IPS-20b (cell line): ENCODE data around the gene ZNF763.
"Not testable (repeated sequence)": the region's sequence is repeated elsewhere in the genome, so short reads cannot be mapped to it uniquely, and the experiment has no call there.

Experiments used
- H3K27ac ChIP-seq: one replicate; pipeline ENCODE4 v1.5.1; 2013; ENCODE audit warnings: low read length
- H3K27me3 ChIP-seq: 2 replicates; pipeline ENCODE4 v1.6.1; 2013; ENCODE audit warnings: mild to moderate bottlenecking, low read length, inconsistent platforms; ENCODE audit not compliant: insufficient read depth
- H3K36me3 ChIP-seq: 2 replicates; pipeline ENCODE4 v1.6.1; 2013; ENCODE audit warnings: low read depth, mild to moderate bottlenecking, inconsistent platforms, low read length, moderate library complexity; ENCODE audit not compliant: insufficient read depth
- H3K4me1 ChIP-seq: 2 replicates; pipeline ENCODE4 v1.6.1; 2013; ENCODE audit warnings: mild to moderate bottlenecking, control low read depth, inconsistent platforms, low read length, moderate library complexity; ENCODE audit not compliant: insufficient read depth
- H3K4me3 ChIP-seq: 2 replicates; pipeline ENCODE4 v1.5.1; 2013; ENCODE audit warnings: mild to moderate bottlenecking, low read length, inconsistent platforms
- H3K9ac ChIP-seq: 2 replicates; pipeline ENCODE4 v1.6.1; 2013; ENCODE audit warnings: low read depth, mild to moderate bottlenecking, inconsistent platforms, low read length, moderate library complexity
- H3K9me3 ChIP-seq: 2 replicates; pipeline ENCODE4 v1.6.1; 2013; ENCODE audit warnings: mild to moderate bottlenecking, low read depth, low read length, inconsistent platforms; ENCODE audit not compliant: insufficient read depth

Gene ZNF763

DNA sequence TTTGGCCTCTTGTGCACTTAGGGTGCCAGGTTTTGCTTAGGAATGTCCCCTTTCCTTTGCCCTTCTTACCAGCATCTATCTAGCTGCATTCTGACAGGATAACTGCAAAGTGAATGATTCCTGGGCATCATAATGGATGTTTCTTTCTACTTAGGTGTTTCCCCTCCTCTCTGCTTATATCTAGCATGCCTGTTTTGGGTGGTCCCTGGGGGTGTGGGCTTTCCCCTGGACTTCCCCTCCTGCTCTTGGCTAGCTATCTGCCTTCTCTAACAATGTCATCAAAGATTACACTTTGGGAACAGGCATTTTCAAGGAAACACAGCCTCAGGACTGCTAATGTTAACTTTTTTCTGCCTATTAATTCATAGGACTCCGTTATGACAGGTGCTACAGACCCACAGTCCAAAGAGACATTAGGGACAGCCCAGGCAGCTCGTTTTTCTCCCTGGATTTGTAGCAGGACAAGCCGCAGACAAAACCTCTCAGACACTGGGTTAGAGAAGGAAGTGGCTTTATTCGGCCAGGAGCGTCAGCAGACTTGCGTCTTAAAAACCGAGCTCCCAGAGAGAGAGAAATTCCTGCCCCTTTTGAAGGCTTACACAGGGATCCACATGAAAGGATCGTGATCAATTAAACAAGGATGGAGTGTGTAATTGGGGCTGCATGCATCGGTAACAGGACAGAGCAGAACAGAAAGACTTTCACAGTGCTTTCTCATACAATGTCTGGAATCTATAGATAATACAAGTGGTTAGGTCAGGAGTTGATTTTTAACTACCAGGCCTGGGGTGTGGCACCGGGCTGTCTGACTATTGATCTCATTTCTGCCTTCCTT is 22.6 kb upstream of the ZNF763 start:
- H3K4me1 ChIP-seq, result no peaks in the 10 kb centered on the region
- no peak overlapping the region for H3K4me3 ChIP-seq
- no peak overlapping the region for H3K27ac ChIP-seq
- H3K36me3 ChIP-seq, result peaks cover 11% of the 10 kb centered on the region
- no peaks in the 10 kb centered on the region for H3K27me3 ChIP-seq
- H3K9ac ChIP-seq, result no peak overlapping the region
- H3K9me3 ChIP-seq, result peaks cover 76% of the 10 kb centered on the region

DNA sequence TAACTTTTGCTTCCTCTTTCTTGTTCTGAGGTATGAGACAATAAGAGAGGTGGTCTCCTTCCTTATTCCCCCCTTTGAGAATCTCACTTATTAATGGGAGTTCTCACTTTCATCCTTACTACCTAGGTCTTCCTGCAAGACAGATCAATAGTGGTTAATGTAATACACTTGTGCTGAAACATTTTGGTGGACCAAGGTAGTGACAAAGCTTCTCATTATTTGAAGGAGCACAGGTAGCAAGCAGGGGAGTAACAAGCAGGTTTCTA is 22.1 kb upstream of the ZNF763 start:
- Histone ChIP-seq H3K4me3 (no peak overlapping the region), H3K36me3 (peaks cover 17% of the 10 kb centered on the region), H3K4me1 (no peaks in the 10 kb centered on the region), H3K9ac (no peak overlapping the region), H3K9me3 (peaks cover 78% of the 10 kb centered on the region), H3K27me3 (no peaks in the 10 kb centered on the region), H3K27ac (no peak overlapping the region)

DNA sequence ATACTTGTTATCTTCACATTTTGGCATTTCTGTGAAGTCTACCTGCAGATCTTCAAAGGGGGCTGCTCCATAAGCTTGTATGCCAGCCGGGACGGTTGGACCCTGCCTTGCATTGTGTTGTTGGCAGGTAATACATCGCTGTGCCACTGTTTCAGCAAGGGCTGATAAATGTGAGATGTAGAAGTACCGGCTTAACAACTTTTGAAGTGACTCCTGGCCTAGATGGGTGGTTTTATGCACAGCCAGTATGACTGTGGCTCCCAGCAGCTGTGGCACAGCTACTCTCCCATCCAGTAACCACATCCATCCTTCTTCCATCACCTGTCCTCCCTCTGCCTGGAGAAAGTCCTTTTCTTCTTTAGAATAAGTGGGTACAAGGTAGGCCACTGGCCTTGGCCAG is 20.2 kb upstream of the ZNF763 start:
- H3K27me3 ChIP-seq, result no peaks in the 10 kb centered on the region
- no peak overlapping the region for H3K9ac ChIP-seq
- H3K9me3 ChIP-seq, result peaks cover 87% of the 10 kb centered on the region
- H3K36me3 ChIP-seq, result peaks cover 34% of the 10 kb centered on the region
- no peak overlapping the region; the same call in 1 of the 2 replicates for H3K4me3 ChIP-seq
- H3K4me1 ChIP-seq, result no peaks in the 10 kb centered on the region
- H3K27ac ChIP-seq, result no peak overlapping the region

DNA sequence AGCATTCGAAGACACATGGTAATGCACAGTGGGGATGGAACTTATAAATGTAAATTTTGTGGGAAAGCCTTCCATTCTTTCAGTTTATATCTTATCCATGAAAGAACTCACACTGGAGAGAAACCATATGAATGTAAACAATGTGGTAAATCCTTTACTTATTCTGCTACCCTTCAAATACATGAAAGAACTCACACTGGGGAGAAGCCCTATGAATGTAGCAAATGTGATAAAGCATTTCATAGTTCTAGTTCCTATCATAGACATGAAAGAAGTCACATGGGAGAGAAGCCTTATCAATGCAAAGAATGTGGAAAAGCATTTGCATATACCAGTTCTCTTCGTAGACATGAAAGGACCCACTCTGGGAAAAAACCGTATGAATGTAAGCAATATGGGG is 16.2 kb upstream of the ZNF763 start:
- Histone ChIP-seq H3K27ac (no peak overlapping the region), H3K9me3 (peaks cover 100% of the 10 kb centered on the region), H3K4me1 (no peaks in the 10 kb centered on the region), H3K9ac (no peak overlapping the region), H3K27me3 (no peaks in the 10 kb centered on the region), H3K36me3 (peaks cover 58% of the 10 kb centered on the region), H3K4me3 (0 out of 2 replicates have a peak overlapping the region, but pooled peaks have one; percentile 25)

DNA sequence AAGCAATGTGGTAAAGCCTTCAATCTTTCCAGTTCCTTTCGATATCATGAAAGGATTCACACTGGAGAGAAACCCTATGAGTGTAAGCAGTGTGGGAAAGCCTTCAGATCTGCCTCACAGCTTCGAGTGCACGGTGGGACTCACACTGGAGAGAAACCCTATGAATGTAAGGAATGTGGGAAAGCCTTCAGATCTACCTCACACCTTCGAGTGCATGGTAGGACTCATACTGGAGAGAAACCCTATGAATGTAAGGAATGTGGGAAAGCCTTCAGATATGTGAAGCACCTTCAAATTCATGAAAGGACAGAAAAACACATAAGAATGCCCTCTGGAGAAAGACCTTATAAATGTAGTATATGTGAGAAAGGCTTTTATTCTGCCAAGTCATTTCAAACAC is 15.6 kb upstream of the ZNF763 start:
- Histone ChIP-seq H3K9me3 (peaks cover 100% of the 10 kb centered on the region), H3K27me3 (no peaks in the 10 kb centered on the region), H3K36me3 (peaks cover 58% of the 10 kb centered on the region), H3K4me3 (peak overlapping the region; percentile 8; the same call in 1 of the 2 replicates), H3K27ac (no peak overlapping the region), H3K4me1 (no peaks in the 10 kb centered on the region), H3K9ac (no peak overlapping the region)

DNA sequence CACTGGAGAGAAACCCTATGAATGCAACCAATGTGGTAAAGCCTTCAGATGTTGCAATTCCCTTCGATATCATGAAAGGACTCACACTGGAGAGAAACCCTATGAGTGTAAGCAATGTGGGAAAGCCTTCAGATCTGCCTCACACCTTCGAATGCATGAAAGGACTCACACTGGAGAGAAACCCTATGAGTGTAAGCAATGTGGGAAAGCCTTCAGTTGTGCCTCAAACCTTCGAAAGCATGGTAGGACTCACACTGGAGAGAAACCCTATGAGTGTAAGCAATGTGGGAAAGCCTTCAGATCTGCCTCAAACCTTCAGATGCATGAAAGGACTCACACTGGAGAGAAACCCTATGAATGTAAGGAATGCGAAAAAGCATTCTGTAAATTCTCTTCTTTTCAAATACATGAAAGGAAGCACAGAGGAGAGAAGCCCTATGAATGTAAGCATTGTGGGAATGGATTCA is 15.2 kb upstream of the ZNF763 start:
- H3K4me1 ChIP-seq, H3K27me3 ChIP-seq, H3K9ac ChIP-seq, H3K27ac ChIP-seq: not testable (repeated sequence)
- Histone ChIP-seq H3K9me3 (peaks cover 97% of the 10 kb centered on the region), H3K4me3 (peak overlapping the region; percentile 49), H3K36me3 (peaks cover 58% of the 10 kb centered on the region)

DNA sequence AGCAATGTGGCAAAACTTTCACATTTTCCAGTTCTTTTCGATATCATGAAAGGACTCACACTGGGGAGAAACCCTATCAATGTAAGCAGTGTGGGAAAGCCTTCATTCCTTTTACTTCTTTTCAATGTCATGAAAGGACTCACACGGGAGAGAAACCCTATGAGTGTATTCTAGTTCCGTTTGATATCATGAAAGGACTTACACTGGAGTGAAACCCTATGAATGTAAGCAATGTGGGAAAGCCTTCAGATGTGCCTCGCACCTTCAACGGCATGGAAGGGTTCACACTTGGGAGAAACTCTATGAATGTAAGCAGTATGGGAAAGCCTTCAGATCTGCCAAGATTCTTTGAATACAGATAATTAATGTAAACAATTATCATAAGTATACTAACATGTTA is 14.5 kb upstream of the ZNF763 start:
- no peak overlapping the region for H3K9ac ChIP-seq
- no peak overlapping the region for H3K27ac ChIP-seq
- H3K27me3 ChIP-seq, result no peaks in the 10 kb centered on the region
- H3K36me3 ChIP-seq, result peaks cover 58% of the 10 kb centered on the region
- peak overlapping the region; percentile 49 for H3K4me3 ChIP-seq
- H3K4me1 ChIP-seq, result no peaks in the 10 kb centered on the region
- H3K9me3 ChIP-seq, result peaks cover 93% of the 10 kb centered on the region

DNA sequence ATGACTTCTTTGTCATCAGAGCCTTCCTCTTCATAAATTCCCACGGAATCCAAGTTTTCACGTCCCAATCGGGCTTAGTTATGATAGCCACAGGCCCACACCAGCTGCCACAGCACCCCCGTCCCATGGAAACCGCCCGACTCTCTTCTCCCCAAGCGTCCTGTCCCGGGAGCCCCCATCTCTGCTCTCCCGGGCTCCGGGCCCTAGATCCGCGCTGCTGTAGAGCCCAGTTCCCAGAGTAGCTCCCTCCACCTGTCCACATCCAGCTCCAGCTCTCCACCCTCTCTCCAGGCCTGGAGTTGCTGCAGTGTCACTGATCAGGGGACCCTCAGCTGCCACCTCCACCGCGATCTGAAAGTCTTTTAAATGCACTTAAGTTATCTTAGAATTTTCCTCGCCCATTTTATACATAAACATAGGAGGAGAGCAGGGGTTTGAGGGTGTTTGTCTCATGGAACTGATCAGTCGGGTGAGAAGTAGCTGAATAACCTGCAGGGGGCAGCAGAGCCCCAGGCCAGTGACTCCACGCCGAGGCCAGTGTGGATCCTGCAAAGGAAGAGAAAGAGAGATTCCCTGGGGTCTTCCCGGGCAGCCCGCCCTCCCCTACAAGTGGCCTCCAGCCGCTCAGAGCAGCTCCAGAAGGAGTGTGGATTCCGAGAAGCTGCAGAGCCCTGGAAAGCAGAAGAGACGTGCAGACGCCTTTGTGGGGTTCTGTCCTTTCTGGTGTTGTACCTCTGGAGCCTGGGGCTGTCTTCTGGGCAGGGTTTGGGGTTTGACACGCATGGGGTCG is 1.1 kb upstream of the ZNF763 start:
- no peak overlapping the region for H3K27ac ChIP-seq
- H3K9ac ChIP-seq, result no peak overlapping the region
- peaks cover 6% of the 10 kb centered on the region; the same call in 1 of the 2 replicates for H3K9me3 ChIP-seq
- peaks cover 6% of the 10 kb centered on the region; the same call in 1 of the 2 replicates for H3K4me1 ChIP-seq
- peak overlapping the region; percentile 84; the same call in 1 of the 2 replicates for H3K4me3 ChIP-seq
- no peaks in the 10 kb centered on the region for H3K36me3 ChIP-seq
- H3K27me3 ChIP-seq, result peaks cover 18% of the 10 kb centered on the region; the same call in 1 of the 2 replicates

DNA sequence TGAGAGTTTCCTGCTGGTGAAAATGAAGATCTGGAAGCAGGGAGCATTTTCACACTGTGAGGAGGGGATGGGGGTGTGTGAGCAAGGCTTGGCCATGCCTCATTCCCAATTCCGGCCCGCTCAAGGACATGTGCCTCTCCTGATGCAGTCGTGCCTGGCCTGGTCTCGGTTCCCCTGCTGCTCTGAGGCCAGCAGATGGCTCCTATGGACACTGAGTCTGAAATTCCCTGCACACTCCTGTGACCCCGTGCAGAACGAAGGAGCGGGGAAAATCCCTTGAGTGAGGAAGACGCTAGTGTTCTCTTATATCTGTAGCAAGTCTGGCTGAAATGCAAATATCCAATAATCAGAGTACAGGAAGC is 363 bp upstream of the ZNF763 start:
- Histone ChIP-seq H3K9ac (no peak overlapping the region), H3K27ac (no peak overlapping the region), H3K9me3 (peaks cover 5% of the 10 kb centered on the region), H3K27me3 (peaks cover 18% of the 10 kb centered on the region; the same call in 1 of the 2 replicates), H3K36me3 (no peaks in the 10 kb centered on the region), H3K4me3 (peak overlapping the region; percentile 84; the same call in 1 of the 2 replicates), H3K4me1 (peaks cover 6% of the 10 kb centered on the region; the same call in 1 of the 2 replicates)

DNA sequence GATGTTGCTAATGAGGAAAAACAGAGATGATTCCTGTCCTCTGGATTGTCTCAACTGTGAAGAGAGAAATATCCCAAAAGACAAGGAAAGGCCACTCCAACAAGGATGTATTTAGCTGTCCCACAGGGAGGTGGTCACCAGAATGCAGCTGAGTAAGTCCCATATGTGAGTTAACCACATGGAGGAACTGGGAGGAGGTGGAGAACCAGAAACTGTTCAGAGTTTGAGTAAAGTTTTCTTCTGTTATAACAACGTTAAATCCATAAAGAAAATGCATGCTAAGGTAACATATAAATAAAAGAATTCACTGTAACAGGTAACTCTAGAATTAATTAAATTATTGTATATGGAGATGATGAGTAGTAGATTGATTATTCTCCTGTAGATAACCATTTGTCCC is 5.3 kb downstream of the ZNF763 start:
- no peaks in the 10 kb centered on the region for H3K4me1 ChIP-seq
- no peak overlapping the region for H3K9ac ChIP-seq
- no peaks in the 10 kb centered on the region for H3K36me3 ChIP-seq
- peaks cover 5% of the 10 kb centered on the region; the same call in 1 of the 2 replicates for H3K9me3 ChIP-seq
- no peak overlapping the region for H3K4me3 ChIP-seq
- peaks cover 18% of the 10 kb centered on the region; the same call in 1 of the 2 replicates for H3K27me3 ChIP-seq
- H3K27ac ChIP-seq, result no peak overlapping the region

DNA sequence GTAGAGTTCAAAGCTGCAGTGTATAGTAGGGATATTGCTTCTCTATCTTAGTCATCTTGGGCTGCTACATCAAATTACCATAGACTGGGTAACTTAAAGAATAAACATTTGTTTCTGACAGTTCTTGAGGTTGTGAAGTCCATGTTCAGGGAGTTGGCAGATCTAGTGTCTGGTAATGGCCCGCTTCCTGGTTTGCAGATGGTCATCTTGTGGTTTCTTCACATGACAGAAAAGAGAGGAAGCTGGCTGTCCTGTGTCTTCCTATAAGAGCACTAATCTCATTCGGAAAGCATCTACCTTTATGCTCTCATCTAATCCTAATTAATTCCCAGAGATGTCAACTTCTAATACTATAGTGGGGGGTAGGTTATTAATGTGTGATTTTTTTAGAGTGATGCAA is 6.2 kb downstream of the ZNF763 start:
- Histone ChIP-seq H3K36me3 (no peaks in the 10 kb centered on the region), H3K27me3 (peaks cover 11% of the 10 kb centered on the region; the same call in 1 of the 2 replicates), H3K4me3 (no peak overlapping the region), H3K27ac (no peak overlapping the region), H3K9me3 (peaks cover 13% of the 10 kb centered on the region), H3K4me1 (no peaks in the 10 kb centered on the region), H3K9ac (no peak overlapping the region)
